ENCODE measurements around the gene GPSM1. TPM values are rescaled to one million over a fixed set of nuclear protein-coding genes. Genes with fewer than 3 reads are reported as not detected.

GPSM1 gene
- total RNA-seq, 2 donors from 2014 or later, result 2.3 to 3.4 TPM

DNA sequence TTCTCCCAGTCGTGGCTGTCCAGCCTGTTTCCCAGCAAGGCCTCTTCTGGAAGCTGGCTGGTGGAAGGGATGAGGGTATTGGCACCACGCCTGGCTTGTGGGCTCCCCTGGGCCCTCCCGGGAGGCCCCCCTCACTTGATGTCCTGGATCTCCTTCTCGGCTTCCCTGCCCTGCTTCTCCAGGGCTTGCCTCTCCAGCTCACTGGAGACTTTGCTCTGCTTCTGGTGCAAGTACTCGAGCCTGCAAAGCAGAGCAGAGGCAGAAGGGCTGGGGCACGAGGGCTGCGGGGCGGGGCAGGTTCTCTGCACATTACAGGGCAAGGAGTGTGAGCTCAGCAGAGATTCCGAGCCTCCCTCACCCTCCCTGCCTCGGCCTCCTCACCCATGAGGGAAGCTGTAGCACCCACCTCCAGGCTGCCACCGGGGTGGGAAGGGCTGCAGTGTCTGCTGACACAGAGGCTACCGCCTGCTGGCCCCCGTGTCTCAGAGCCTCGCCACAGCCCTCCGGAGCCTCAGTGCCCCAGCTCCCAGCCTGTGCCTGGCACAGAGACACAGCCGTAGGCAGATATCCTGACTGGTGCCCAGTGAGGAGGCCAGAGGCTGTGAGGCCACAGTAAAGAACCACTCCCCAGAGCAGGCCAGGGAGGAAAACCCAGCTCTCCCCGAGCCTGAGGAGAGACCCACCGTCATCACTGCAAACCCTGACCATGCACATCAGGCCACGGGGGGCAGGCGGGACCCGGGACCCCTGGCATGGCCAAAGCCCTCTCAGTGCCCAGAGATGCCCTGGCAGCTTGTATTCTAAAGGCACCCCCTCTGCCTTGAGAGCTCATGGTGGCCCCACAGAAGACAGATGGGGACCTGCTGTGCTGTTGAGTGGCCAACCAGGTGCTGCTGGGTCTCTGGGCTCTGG, 65.5 kb downstream of the GPSM1 start:
- peaks cover 6% of the 10 kb centered on the region for H3K36me3 ChIP-seq
- H3K4me3 ChIP-seq, result no peak overlapping the region
- no peaks in the 10 kb centered on the region for H3K9me3 ChIP-seq

GRCh38 chr9:136393531-136393930, 66.2 kb downstream of the GPSM1 start:
- no peak overlapping the region for H3K27ac ChIP-seq
- peaks cover 6% of the 10 kb centered on the region for H3K36me3 ChIP-seq
- H3K9ac ChIP-seq (ENCODE audit: low read depth in 2 of 2, low read length in 2 of 2), result no peak overlapping the region
- TF ChIP-seq, protein P1, sequence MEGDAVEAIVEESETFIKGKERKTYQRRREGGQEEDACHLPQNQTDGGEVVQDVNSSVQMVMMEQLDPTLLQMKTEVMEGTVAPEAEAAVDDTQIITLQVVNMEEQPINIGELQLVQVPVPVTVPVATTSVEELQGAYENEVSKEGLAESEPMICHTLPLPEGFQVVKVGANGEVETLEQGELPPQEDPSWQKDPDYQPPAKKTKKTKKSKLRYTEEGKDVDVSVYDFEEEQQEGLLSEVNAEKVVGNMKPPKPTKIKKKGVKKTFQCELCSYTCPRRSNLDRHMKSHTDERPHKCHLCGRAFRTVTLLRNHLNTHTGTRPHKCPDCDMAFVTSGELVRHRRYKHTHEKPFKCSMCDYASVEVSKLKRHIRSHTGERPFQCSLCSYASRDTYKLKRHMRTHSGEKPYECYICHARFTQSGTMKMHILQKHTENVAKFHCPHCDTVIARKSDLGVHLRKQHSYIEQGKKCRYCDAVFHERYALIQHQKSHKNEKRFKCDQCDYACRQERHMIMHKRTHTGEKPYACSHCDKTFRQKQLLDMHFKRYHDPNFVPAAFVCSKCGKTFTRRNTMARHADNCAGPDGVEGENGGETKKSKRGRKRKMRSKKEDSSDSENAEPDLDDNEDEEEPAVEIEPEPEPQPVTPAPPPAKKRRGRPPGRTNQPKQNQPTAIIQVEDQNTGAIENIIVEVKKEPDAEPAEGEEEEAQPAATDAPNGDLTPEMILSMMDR (IDR thresholded peaks at IDR 0.05), result no peak
- no peaks in the 10 kb centered on the region for H3K9me3 ChIP-seq
- H3K4me3 ChIP-seq, result no peak overlapping the region
- H3K27me3 ChIP-seq, result no peaks in the 10 kb centered on the region
- intact Hi-C loops (cut with DNase I), result no loop called here
- no peak for DNase-seq
- peaks cover 12% of the 10 kb centered on the region for H3K4me1 ChIP-seq

More for the DNA sequence above, 65.5 kb downstream of the GPSM1 start:
- TF ChIP-seq, protein P1 (IDR thresholded peaks at IDR 0.05), result no peak
- Histone ChIP-seq H3K4me1 (peaks cover 12% of the 10 kb centered on the region), H3K9ac (ENCODE audit: low read depth in 2 of 2, low read length in 2 of 2) (no peak overlapping the region), H3K27ac (no peak overlapping the region), H3K27me3 (no peaks in the 10 kb centered on the region)
- intact Hi-C loops (cut with DNase I), result no loop called here
- no peak for DNase-seq

DNA sequence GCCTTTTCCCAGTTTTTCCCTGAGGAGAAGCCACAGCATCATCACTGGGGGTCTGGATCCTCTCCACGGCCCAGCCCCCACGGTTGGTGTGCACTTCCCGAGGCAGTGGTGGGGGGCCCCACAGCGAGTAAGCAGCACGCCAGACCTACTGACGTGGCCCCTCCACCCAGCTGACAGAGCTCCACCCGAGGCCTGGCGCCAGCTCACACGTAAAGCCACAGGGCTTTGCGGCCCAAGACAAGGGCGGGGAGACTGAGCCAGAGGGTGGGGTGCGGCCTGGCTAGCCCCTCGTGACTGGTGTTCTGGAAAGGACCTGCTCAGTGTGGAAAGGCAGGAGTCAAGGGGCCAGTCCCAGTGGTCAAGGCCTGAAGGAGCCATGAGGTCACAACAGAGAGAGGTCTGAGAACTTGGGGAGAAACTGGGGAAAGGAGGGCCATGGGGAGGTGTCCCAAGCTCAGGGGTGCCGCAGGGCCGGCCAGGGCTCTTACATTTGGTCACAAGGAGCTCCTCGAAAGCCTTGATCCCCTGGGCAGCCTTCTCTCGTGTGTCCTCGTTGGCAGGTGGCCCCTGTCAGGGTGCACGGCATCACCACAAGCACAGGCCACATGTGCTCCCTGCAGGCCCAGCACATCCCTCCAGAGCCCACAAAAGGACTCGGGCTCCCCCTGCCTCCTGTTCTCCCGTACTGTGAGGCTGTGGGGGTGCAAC, 67.1 kb downstream of the GPSM1 start:
- peaks cover 12% of the 10 kb centered on the region for H3K4me1 ChIP-seq
- intact Hi-C loops (cut with DNase I), result no loop called here
- H3K27me3 ChIP-seq, result no peaks in the 10 kb centered on the region
- DNase-seq, result no peak
- no peak overlapping the region for H3K4me3 ChIP-seq
- no peaks in the 10 kb centered on the region for H3K9me3 ChIP-seq
- TF ChIP-seq, protein P1 (IDR thresholded peaks at IDR 0.05), result no peak
- H3K36me3 ChIP-seq, result peaks cover 6% of the 10 kb centered on the region
- no peak overlapping the region for H3K9ac ChIP-seq (ENCODE audit: low read depth in 2 of 2, low read length in 2 of 2)
- no peak overlapping the region for H3K27ac ChIP-seq

DNA sequence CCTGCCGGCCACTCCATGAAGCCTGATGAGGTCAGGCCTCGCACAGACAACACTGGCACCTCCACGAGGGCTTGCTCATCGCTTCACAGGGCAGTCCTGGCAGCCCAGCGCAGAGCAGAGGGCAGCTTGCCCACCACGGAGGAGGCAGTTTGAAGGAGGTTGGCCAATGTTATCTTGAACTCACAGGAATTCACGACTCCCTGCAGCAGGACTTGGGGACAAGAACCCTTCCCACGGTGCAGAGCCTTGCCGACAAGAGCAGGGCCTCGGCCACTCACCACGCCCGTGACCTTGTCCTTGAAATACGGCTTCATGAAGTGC, 67.6 kb downstream of the GPSM1 start:
- DNase-seq, result no peak
- H3K36me3 ChIP-seq, result peaks cover 6% of the 10 kb centered on the region
- H3K9ac ChIP-seq (ENCODE audit: low read depth in 2 of 2, low read length in 2 of 2), result no peak overlapping the region
- no peaks in the 10 kb centered on the region for H3K27me3 ChIP-seq
- no peak overlapping the region for H3K27ac ChIP-seq
- TF ChIP-seq, protein P1 (IDR thresholded peaks at IDR 0.05), result no peak
- peaks cover 12% of the 10 kb centered on the region for H3K4me1 ChIP-seq
- intact Hi-C loops (cut with DNase I), result no loop called here
- H3K4me3 ChIP-seq, result no peak overlapping the region
- no peaks in the 10 kb centered on the region for H3K9me3 ChIP-seq

DNA sequence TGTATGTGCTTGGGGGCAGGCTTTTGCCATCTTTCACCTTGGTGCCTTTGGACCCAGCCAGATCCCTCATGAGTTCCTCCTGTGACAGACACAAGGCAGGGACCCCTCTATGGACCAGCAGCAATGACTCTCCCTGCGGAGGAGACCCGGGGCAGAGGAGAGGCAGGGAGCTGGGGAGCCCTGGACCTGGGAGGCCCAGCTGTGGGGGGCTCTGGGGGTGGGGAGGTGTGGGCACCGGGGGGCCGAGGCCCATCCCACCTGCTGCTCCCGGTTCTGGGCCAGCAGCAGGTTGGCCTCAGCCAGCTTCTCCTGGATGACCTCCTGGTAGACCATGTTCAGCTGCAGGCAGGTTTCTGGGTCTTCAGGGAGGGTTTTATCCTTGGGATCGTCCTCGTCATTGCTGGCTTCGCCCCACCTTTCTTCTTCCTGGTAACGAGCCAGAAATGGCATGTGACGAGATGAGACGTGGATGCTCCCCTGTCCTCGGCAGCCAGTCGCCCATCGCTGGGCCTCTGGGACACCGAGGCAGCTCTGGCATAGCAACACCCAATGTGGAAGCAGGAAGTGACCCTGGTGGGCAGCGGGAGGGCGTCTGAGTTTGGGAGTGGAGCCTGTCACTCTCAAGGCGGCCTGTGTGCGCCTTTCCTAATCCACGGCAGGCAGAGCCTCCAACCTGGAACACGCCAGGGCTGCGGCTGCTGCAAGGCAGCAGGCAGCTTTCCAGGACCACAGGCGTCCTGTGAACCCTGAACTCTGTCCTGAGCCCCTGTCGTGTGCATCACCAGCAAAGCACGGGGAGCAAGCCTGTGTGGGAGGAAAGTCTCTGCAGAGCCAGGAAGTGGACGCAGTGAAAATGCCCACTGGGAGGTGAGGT, 68.2 kb downstream of the GPSM1 start:
- H3K27ac ChIP-seq, result no peak overlapping the region
- no peaks in the 10 kb centered on the region for H3K9me3 ChIP-seq
- H3K9ac ChIP-seq (ENCODE audit: low read depth in 2 of 2, low read length in 2 of 2), result no peak overlapping the region
- no peak overlapping the region for H3K4me3 ChIP-seq
- peaks cover 6% of the 10 kb centered on the region for H3K36me3 ChIP-seq
- intact Hi-C loops (cut with DNase I), result no loop called here
- H3K27me3 ChIP-seq, result no peaks in the 10 kb centered on the region
- TF ChIP-seq, protein P1 (IDR thresholded peaks at IDR 0.05), result no peak
- no peak for DNase-seq
- peaks cover 15% of the 10 kb centered on the region for H3K4me1 ChIP-seq
